GM21360 (cell line): ENCODE data around the gene MIPOL1.
"Not testable (repeated sequence)": the region's sequence is repeated elsewhere in the genome, so short reads cannot be mapped to it uniquely, and the experiment has no call there.

Experiments
- ATAC-seq: cut with Tn5 transposase; IDR thresholded peaks from one replicate; pipeline ENCODE4 v1.9.1; 2021; ENCODE audit warnings: mild to moderate bottlenecking, moderate library complexity; ENCODE audit not compliant: unreplicated experiment

Gene MIPOL1

GRCh38 chr14:37230551-37231194, 32.9 kb downstream of the MIPOL1 start:
- ATAC-seq = peak; percentile 75

- no peak for ATAC-seq
Measured at GRCh38 chr14:37232907-37233481, 35.3 kb downstream of the MIPOL1 start.

- ATAC-seq = no peak
Measured at GRCh38 chr14:37234222-37234621, 36.5 kb downstream of the MIPOL1 start.

GRCh38 chr14:37236044-37236443, 38.3 kb downstream of the MIPOL1 start:
- not testable (repeated sequence) for ATAC-seq

- ATAC-seq = no peak
Measured at GRCh38 chr14:37237094-37237493, 39.4 kb downstream of the MIPOL1 start.

GRCh38 chr14:37237735-37238200, 40.0 kb downstream of the MIPOL1 start:
- ATAC-seq = no peak

- no peak for ATAC-seq
Measured at GRCh38 chr14:37241198-37241597, 43.5 kb downstream of the MIPOL1 start.

GRCh38 chr14:37246427-37246829, 48.7 kb downstream of the MIPOL1 start:
- ATAC-seq = no peak

- ATAC-seq = no peak
Measured at GRCh38 chr14:37247791-37248461, 50.2 kb downstream of the MIPOL1 start.

GRCh38 chr14:37251775-37252174, 54.0 kb downstream of the MIPOL1 start:
- ATAC-seq = no peak

- no peak for ATAC-seq
Measured at GRCh38 chr14:37252434-37252833, 54.7 kb downstream of the MIPOL1 start.

GRCh38 chr14:37253905-37254304, 56.2 kb downstream of the MIPOL1 start:
- no peak for ATAC-seq

GRCh38 chr14:37254411-37254947, 56.7 kb downstream of the MIPOL1 start:
- no peak for ATAC-seq

- no peak for ATAC-seq
Measured at GRCh38 chr14:37257501-37258070, 59.8 kb downstream of the MIPOL1 start.

- ATAC-seq = no peak
Measured at GRCh38 chr14:37262649-37263048, 64.9 kb downstream of the MIPOL1 start.

- no peak for ATAC-seq
Measured at GRCh38 chr14:37263656-37264236, 66.0 kb downstream of the MIPOL1 start.

GRCh38 chr14:37268788-37269187, 71.1 kb downstream of the MIPOL1 start:
- no peak for ATAC-seq

- no peak for ATAC-seq
Measured at GRCh38 chr14:37270629-37271028, 72.9 kb downstream of the MIPOL1 start.

GRCh38 chr14:37272569-37272968, 74.8 kb downstream of the MIPOL1 start:
- no peak for ATAC-seq

- ATAC-seq = no peak
Measured at GRCh38 chr14:37274652-37275051, 76.9 kb downstream of the MIPOL1 start.

- no peak for ATAC-seq
Measured at GRCh38 chr14:37275963-37276362, 78.2 kb downstream of the MIPOL1 start.
